Keratinocyte (primary cell): ENCODE data around the gene LGALS14.

Source experiments
- EZH2 ChIP-seq: IDR thresholded peaks from one replicate; pipeline ENCODE4 v1.6.1; 2012; ENCODE audit warnings: inconsistent platforms, mild to moderate bottlenecking, low read length, moderate library complexity
- TF ChIP-seq, protein P1 (sequence below), 3 experiments: IDR thresholded peaks in 1 of 3; conservative IDR thresholded peaks in 1 of 3; optimal IDR thresholded peaks in 1 of 3; 2 replicates in 2 of 3; 3 replicates in 1 of 3; pipeline versions ENCODE3 to v1.5.1; 2011; ENCODE audit warnings: low read length in 3 of 3, mild to moderate bottlenecking in 3 of 3, moderate library complexity in 2 of 3, control low read depth in 1 of 3, inconsistent platforms in 1 of 3; ENCODE audit not compliant: insufficient read depth in 2 of 3; ENCODE audit errors: extremely low read depth in 1 of 3

DNA sequence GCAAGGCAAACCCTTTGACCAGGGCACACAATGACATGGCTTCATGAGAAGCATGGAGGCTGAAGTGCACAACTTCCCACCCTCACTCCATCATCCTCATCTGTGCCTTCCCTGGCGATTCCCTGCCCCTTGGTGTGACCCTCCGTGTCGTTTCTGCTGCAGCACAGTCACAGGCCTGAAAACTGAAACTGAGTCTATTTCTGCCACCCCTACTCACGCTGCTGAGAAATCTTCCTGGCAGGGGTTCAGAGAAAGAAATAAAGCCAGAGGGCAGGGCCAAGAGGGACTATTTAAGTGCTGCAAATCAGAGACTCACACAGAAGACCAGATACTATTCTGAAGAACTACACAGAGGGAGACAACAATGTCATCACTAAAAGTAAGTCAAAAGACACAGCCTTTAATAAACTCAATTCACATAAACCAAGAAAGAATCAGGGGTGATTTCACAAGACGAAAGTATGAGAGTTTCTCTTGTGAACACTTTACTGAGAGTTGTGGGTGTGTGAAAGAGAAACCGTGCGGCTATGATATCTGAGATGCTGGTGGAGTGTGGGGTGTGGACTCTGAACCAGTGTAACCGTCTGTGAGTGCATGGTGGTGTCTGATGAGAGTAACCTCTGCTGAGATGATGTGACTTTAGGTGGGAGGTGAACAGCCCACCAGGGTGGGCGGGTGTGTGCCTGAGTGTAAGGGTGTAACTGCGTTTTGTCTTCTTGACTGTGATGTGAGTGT, 25.1 kb upstream of the LGALS14 start:
- TF ChIP-seq EZH2: no peak
- TF ChIP-seq, protein P1, sequence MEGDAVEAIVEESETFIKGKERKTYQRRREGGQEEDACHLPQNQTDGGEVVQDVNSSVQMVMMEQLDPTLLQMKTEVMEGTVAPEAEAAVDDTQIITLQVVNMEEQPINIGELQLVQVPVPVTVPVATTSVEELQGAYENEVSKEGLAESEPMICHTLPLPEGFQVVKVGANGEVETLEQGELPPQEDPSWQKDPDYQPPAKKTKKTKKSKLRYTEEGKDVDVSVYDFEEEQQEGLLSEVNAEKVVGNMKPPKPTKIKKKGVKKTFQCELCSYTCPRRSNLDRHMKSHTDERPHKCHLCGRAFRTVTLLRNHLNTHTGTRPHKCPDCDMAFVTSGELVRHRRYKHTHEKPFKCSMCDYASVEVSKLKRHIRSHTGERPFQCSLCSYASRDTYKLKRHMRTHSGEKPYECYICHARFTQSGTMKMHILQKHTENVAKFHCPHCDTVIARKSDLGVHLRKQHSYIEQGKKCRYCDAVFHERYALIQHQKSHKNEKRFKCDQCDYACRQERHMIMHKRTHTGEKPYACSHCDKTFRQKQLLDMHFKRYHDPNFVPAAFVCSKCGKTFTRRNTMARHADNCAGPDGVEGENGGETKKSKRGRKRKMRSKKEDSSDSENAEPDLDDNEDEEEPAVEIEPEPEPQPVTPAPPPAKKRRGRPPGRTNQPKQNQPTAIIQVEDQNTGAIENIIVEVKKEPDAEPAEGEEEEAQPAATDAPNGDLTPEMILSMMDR (optimal IDR thresholded peaks at IDR 0.05 in 1 of 3, IDR thresholded peaks at IDR 0.05 in 1 of 3, conservative IDR thresholded peaks at IDR 0.05 in 1 of 3; ENCODE audit: extremely low read depth in 1 of 3, insufficient read depth in 2 of 3, low read length in 3 of 3): no peak
